Spleen (tissue), 11 donors: ENCODE results near the gene SRRT. TPM values are rescaled to one million over a fixed set of nuclear protein-coding genes. Genes with fewer than 3 reads are reported as not detected.

Experiments
- DNase-seq: peaks from one replicate; pipeline ENCODE4 v3.0.0-alpha.2; 2020
- H3K27ac ChIP-seq, 8 donors: fragments of 200-600 bp; sonication (generic) in 7 of 8; 1 replicate in 4 of 8; 2 replicates in 4 of 8; pipeline versions ENCODE4 v1.5.0 to v1.8.0; 2016 to 2021; ENCODE audit warnings: inconsistent platforms in 4 of 8, mild to moderate bottlenecking in 4 of 8, moderate library complexity in 1 of 8
- H3K27me3 ChIP-seq, 7 donors: fragments of 200-600 bp; sonication (generic) in 6 of 7; replicated peaks in 1 of 7; 1 replicate in 4 of 7; 2 replicates in 3 of 7; pipeline versions ENCODE4 v1.5.0 to v1.8.0; 2016 to 2021; ENCODE audit warnings: inconsistent platforms in 3 of 7, mild to moderate bottlenecking in 1 of 7
- H3K36me3 ChIP-seq, 6 donors: fragments of 200-600 bp; sonication (generic) in 5 of 6; 1 replicate in 4 of 6; 2 replicates in 2 of 6; pipeline versions ENCODE4 v1.5.0 to v1.8.0; 2016 to 2021; ENCODE audit warnings: inconsistent platforms in 2 of 6
- H3K4me1 ChIP-seq, 6 donors: fragments of 200-600 bp; sonication (generic) in 5 of 6; 1 replicate in 3 of 6; 2 replicates in 3 of 6; pipeline versions ENCODE4 v1.5.0 to v1.8.0; 2016 to 2021; ENCODE audit warnings: inconsistent platforms in 3 of 6
- H3K4me3 ChIP-seq, 8 donors: fragments of 200-600 bp; sonication (generic) in 7 of 8; 1 replicate in 4 of 8; 2 replicates in 4 of 8; pipeline versions ENCODE4 v1.5.0 to v1.8.0; 2016 to 2021; ENCODE audit warnings: inconsistent platforms in 4 of 8, mild to moderate bottlenecking in 4 of 8, moderate library complexity in 2 of 8
- H3K9me3 ChIP-seq, 8 donors: fragments of 200-600 bp; sonication (generic) in 7 of 8; 1 replicate in 4 of 8; 2 replicates in 4 of 8; pipeline versions ENCODE4 v1.5.0 to v1.8.0; 2016 to 2021; ENCODE audit warnings: inconsistent platforms in 4 of 8
- CTCF ChIP-seq, 11 experiments: fragments of 200-600 bp in 7 of 11; fragments of 450-650 bp in 4 of 11; sonication (generic) in 4 of 11; IDR thresholded peaks in 8 of 11; conservative IDR thresholded peaks in 3 of 11; 1 replicate in 7 of 11; 2 replicates in 4 of 11; pipeline versions ENCODE4 v1.4.0 to v1.8.0; 2016 to 2021; ENCODE audit warnings: antibody characterized with exemption in 11 of 11, inconsistent platforms in 4 of 11, mild to moderate bottlenecking in 1 of 11
- POLR2A ChIP-seq, 3 donors: fragments of 450-650 bp; IDR thresholded peaks; one replicate each; pipeline ENCODE4 v1.5.1; 2017; ENCODE audit warnings: antibody characterized with exemption in 3 of 3, mild to moderate bottlenecking in 1 of 3
- POLR2AphosphoS5 ChIP-seq, 3 donors: sonication (generic); formaldehyde crosslinking; IDR thresholded peaks; one replicate each; pipeline ENCODE4 v1.5.1; 2017; ENCODE audit warnings: antibody characterized with exemption in 3 of 3
- WGBS, 5 donors: extraction: QIAGEN DNeasy Blood & Tissue Kit in 3 of 5; methylation state at CpG; one replicate each; pipeline versions ENCODE4 v1.1.5 to v1.1.7; 2013 to 2018; 5-methylcytosine and 5-hydroxymethylcytosine counted together
- intact Hi-C: fragments of 100-400 bp; cut with DNase I; formaldehyde crosslinking; loops from one replicate; pipeline ENCODE4 v1.15.0; 2023; ENCODE audit warnings: low total_unique reads
- polyA plus RNA-seq, 3 donors: library from polyadenylated mRNA; stranded (reverse); fragments of 200-250 nt; gene quantifications; one replicate each; pipeline ENCODE4 v1.2.1, GENCODE V29; 2013
- total RNA-seq, 7 donors: library from RNA; depleted of rRNA in 3 of 7; stranded (reverse); fragments of >200 nt in 3 of 7; fragmentation: NEBNext Ultra II Directional in 4 of 7; extraction: Animal tissue kit (Norgen Biotek cat#: 25700) in 4 of 7; gene quantifications; one replicate each; pipeline versions ENCODE4 v1.1.0 to v1.2.1, GENCODE V29; 2016 to 2021
- donor health status: healthy with polysubstance abuse.
- donor health status: DM: no; HTN: no; CAD: no; lungs with moderate emphysema.
- donor health status: DM: no; HTN: no; CAD: no.
- donor health status: Bipolar disorder and iron deficiency.
- donor health status: healthy.
- donor health status: DM: no; HTN: no; CAD: no.
- donor health status: DM: yes; HTN: yes; CAD: no.

SRRT gene
- total and polyA plus RNA-seq, 10 donors, result 54.7 to 160 (median 98.5) TPM

DNA sequence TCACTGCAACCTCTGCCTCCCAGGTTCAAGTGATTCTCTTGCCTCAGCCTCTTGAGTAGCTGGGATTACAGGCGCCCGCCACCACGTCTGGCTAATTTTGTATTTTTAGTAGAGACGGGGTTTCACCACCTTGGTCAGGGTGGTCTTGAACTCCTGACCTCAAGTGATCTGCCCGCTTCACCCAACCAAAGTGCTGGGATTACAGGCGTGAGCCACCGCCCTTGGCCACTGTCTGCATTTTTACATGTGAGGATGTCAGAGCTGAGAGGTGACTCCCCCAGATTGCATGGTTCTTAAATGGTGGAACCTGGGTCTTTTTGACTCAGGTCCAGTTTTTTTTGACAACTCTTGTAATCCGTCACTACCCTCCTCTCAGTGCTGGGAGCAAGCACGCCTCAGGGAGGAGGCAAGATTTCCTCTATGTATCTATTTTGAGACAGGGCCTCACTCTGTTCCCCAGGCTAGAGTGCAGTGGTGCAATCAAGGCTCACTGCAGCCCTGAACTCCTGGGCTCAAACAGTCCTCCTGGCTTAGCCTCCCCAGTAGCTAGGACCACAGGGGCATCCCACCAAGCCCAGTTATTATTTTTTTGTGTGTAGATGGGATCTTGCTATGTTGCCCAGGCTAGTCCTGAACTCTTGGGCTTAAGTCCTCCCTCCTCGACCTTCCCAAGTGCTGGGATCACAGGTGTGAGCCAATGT lies 1.2 kb upstream of the SRRT start:
- H3K27ac ChIP-seq, result peak overlapping the region; percentile 93 to 98 (median 96)
- peak overlapping the region in 7 of 8 donors; percentile 77 to 98 (median 92) for H3K4me3 ChIP-seq
- WGBS, 5 donors, result 89 to 92% (median 92%) methylated on average over 9 to 10 of the region's 10 CpGs
- peaks cover 0 to 61% (median 7%) of the 10 kb centered on the region in 6 donors for H3K36me3 ChIP-seq
- no peaks in the 10 kb centered on the region for H3K9me3 ChIP-seq
- no peak for DNase-seq
- intact Hi-C loops, result no loop called here
- peaks cover 23 to 51% (median 47%) of the 10 kb centered on the region in 6 donors for H3K4me1 ChIP-seq
- TF ChIP-seq POLR2AphosphoS5 (IDR thresholded peaks at IDR 0.05) (no peak), CTCF (IDR thresholded peaks at IDR 0.05 in 8 of 11, conservative IDR thresholded peaks at IDR 0.05 in 3 of 11) (no peak), POLR2A (IDR thresholded peaks at IDR 0.05) (no peak)
- H3K27me3 ChIP-seq, result no peaks in the 10 kb centered on the region

DNA sequence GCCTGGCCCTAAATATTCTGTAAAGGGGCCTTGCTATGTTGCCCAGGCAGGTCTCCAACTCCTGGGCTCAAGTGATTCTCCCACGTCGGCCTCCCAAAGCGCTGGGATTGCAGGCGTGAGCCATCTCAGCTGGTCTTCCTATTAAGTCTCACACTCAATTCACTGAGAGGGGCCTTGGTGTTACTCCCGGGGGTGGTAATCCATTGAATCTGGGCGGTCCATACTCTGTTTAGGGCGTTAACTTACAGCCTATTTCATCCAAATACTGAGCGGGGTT lies 665 bp upstream of the SRRT start:
- DNase-seq, result no peak
- WGBS, 5 donors, result 54 to 83% (median 75%) methylated on average over 6 to 8 of the region's 8 CpGs
- intact Hi-C loops, result no loop called here

DNA sequence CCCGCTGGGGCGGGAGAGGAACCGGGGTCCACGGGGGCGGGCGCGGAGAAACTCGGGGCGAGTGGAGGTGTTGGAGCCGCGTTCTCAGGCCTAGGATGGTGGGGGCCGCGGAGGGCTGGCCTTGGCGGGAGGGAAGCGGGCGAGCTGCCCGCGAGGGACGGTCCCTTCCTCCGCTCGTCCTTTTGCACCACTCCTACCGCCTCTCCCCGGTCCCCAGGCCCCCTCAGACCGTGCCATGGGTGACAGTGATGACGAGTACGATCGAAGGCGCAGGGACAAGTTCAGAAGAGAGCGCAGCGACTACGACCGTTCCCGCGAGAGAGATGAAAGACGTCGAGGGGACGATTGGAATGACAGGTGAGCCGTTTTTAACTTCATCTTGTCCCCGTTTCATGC lies 451 bp downstream of the SRRT start:
- H3K27ac ChIP-seq, result peak overlapping the region; percentile 93 to 98 (median 96)
- peaks cover 23 to 61% (median 58%) of the 10 kb centered on the region in 6 donors for H3K4me1 ChIP-seq
- H3K27me3 ChIP-seq, result no peaks in the 10 kb centered on the region
- no peaks in the 10 kb centered on the region for H3K9me3 ChIP-seq
- intact Hi-C loops, result no loop called here
- 0 to 1% (median 0%) methylated on average over 16 to 39 of the region's 39 CpGs for WGBS, 5 donors
- peaks cover 0 to 74% (median 11%) of the 10 kb centered on the region in 6 donors for H3K36me3 ChIP-seq
- DNase-seq, result no peak
- peak overlapping the region; percentile 77 to 98 (median 92) for H3K4me3 ChIP-seq
- TF ChIP-seq POLR2A (IDR thresholded peaks at IDR 0.05) (no peak), POLR2AphosphoS5 (IDR thresholded peaks at IDR 0.05) (no peak), CTCF (IDR thresholded peaks at IDR 0.05 in 8 of 11, conservative IDR thresholded peaks at IDR 0.05 in 3 of 11) (no peak)

More for the DNA sequence above, 665 bp upstream of the SRRT start:
- Histone ChIP-seq H3K36me3 (peaks cover 0 to 66% (median 9%) of the 10 kb centered on the region in 6 donors), H3K9me3 (no peaks in the 10 kb centered on the region), H3K4me3 (peak overlapping the region; percentile 77 to 98 (median 92)), H3K27ac (peak overlapping the region; percentile 93 to 98 (median 96)), H3K4me1 (peaks cover 23 to 51% (median 48%) of the 10 kb centered on the region in 6 donors), H3K27me3 (no peaks in the 10 kb centered on the region)
- TF ChIP-seq CTCF (IDR thresholded peaks at IDR 0.05 in 8 of 11, conservative IDR thresholded peaks at IDR 0.05 in 3 of 11) (no peak), POLR2AphosphoS5 (IDR thresholded peaks at IDR 0.05) (no peak), POLR2A (IDR thresholded peaks at IDR 0.05) (no peak)

DNA sequence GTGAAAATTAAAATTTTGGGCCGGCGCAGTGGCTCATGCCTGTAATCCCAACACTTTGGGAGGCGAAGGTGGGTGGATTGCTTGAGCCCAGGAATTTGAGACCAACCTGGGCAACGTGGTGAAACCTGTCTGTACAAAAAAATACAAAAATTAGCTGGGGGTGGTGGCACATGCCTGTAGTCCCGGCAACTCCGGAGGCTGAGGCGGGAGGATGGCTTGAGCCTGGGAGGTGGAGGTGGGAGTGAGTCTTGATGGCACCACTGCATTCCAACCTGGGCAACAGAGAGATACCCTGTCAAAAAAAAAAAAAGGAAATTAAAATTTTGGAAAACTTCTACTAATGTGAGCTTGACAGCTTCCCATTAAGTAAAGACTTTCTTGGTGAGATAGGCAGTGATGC lies 3.1 kb downstream of the SRRT start:
- WGBS, 5 donors, result 72 to 93% (median 88%) methylated on average over 7 of the region's 7 CpGs
- peaks cover 8 to 74% (median 31%) of the 10 kb centered on the region in 6 donors for H3K36me3 ChIP-seq

More for the DNA sequence above, 3.1 kb downstream of the SRRT start:
- Histone ChIP-seq H3K27ac (no peak overlapping the region), H3K4me1 (peaks cover 23 to 74% (median 60%) of the 10 kb centered on the region in 6 donors), H3K9me3 (no peaks in the 10 kb centered on the region), H3K27me3 (no peaks in the 10 kb centered on the region), H3K4me3 (no peak overlapping the region)
- intact Hi-C loops, result no loop called here
- no peak for DNase-seq
- no peak for TF ChIP-seq POLR2AphosphoS5 (IDR thresholded peaks at IDR 0.05)
- TF ChIP-seq CTCF (IDR thresholded peaks at IDR 0.05 in 8 of 11, conservative IDR thresholded peaks at IDR 0.05 in 3 of 11), result no peak
- TF ChIP-seq POLR2A (IDR thresholded peaks at IDR 0.05), result no peak
